ENCODE results near the gene GPR34. TPM values are rescaled to one million over a fixed set of nuclear protein-coding genes. Genes with fewer than 3 reads are reported as not detected.

The GPR34 gene
- polyA plus RNA-seq, 1 donor from 2014 or later: not detected

- H3K9ac ChIP-seq (ENCODE audit: low read length): no peak overlapping the region
- no peaks in the 10 kb centered on the region for H3F3A ChIP-seq (ENCODE audit: insufficient read depth, low read length, poor library complexity, severe bottlenecking)
- H3K9me2 ChIP-seq (ENCODE audit: insufficient read depth, low read length): no peaks in the 10 kb centered on the region
- H3K9me3 ChIP-seq (ENCODE audit: low read length): no peaks in the 10 kb centered on the region
- no peak overlapping the region for H3K4me3 ChIP-seq (ENCODE audit: low read length)
- H2AFZ ChIP-seq (ENCODE audit: low read depth, low read length): no peak overlapping the region
- H3K4me2 ChIP-seq (ENCODE audit: low read length): no peak overlapping the region
- no peaks in the 10 kb centered on the region for H3K36me3 ChIP-seq (ENCODE audit: insufficient read depth, low read length)
- H3K27me3 ChIP-seq (ENCODE audit: insufficient read depth, low read depth, low read length): no peaks in the 10 kb centered on the region
- H4K20me1 ChIP-seq (ENCODE audit: insufficient read depth): no peaks in the 10 kb centered on the region
- TF ChIP-seq EP300 (conservative IDR thresholded peaks at IDR 0.05; ENCODE audit: poor library complexity, severe bottlenecking) (no peak), MXI1 (conservative IDR thresholded peaks at IDR 0.05; ENCODE audit: poor library complexity, severe bottlenecking) (no peak), SMC3 (conservative IDR thresholded peaks at IDR 0.05; ENCODE audit: poor library complexity) (no peak), TAF1 (IDR thresholded peaks at IDR 0.05; ENCODE audit: low read depth) (no peak), RAD21 (conservative IDR thresholded peaks at IDR 0.05) (no peak), EZH2 (IDR thresholded peaks at IDR 0.05; ENCODE audit: borderline replicate concordance, insufficient read depth, low read length, poor library complexity, severe bottlenecking) (no peak), POLR2AphosphoS5 (IDR thresholded peaks at IDR 0.05) (no peak)
- TF ChIP-seq, protein P1, sequence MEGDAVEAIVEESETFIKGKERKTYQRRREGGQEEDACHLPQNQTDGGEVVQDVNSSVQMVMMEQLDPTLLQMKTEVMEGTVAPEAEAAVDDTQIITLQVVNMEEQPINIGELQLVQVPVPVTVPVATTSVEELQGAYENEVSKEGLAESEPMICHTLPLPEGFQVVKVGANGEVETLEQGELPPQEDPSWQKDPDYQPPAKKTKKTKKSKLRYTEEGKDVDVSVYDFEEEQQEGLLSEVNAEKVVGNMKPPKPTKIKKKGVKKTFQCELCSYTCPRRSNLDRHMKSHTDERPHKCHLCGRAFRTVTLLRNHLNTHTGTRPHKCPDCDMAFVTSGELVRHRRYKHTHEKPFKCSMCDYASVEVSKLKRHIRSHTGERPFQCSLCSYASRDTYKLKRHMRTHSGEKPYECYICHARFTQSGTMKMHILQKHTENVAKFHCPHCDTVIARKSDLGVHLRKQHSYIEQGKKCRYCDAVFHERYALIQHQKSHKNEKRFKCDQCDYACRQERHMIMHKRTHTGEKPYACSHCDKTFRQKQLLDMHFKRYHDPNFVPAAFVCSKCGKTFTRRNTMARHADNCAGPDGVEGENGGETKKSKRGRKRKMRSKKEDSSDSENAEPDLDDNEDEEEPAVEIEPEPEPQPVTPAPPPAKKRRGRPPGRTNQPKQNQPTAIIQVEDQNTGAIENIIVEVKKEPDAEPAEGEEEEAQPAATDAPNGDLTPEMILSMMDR (IDR thresholded peaks at IDR 0.05; ENCODE audit: poor library complexity, severe bottlenecking): no peak
- TF ChIP-seq, protein P2, sequence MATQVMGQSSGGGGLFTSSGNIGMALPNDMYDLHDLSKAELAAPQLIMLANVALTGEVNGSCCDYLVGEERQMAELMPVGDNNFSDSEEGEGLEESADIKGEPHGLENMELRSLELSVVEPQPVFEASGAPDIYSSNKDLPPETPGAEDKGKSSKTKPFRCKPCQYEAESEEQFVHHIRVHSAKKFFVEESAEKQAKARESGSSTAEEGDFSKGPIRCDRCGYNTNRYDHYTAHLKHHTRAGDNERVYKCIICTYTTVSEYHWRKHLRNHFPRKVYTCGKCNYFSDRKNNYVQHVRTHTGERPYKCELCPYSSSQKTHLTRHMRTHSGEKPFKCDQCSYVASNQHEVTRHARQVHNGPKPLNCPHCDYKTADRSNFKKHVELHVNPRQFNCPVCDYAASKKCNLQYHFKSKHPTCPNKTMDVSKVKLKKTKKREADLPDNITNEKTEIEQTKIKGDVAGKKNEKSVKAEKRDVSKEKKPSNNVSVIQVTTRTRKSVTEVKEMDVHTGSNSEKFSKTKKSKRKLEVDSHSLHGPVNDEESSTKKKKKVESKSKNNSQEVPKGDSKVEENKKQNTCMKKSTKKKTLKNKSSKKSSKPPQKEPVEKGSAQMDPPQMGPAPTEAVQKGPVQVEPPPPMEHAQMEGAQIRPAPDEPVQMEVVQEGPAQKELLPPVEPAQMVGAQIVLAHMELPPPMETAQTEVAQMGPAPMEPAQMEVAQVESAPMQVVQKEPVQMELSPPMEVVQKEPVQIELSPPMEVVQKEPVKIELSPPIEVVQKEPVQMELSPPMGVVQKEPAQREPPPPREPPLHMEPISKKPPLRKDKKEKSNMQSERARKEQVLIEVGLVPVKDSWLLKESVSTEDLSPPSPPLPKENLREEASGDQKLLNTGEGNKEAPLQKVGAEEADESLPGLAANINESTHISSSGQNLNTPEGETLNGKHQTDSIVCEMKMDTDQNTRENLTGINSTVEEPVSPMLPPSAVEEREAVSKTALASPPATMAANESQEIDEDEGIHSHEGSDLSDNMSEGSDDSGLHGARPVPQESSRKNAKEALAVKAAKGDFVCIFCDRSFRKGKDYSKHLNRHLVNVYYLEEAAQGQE (IDR thresholded peaks at IDR 0.05; ENCODE audit: borderline replicate concordance): no peak
- H3K27ac ChIP-seq (ENCODE audit: low read length): no peak overlapping the region
- H3K79me2 ChIP-seq (replicated peaks; ENCODE audit: insufficient read depth, low read length): no peaks in the 10 kb centered on the region
Measured at GRCh38 chrX:41708486-41708885, 19.7 kb downstream of the GPR34 start.

GRCh38 chrX:41711021-41711667 is 22.4 kb downstream of the GPR34 start:
- no peaks in the 10 kb centered on the region for H3F3A ChIP-seq (ENCODE audit: insufficient read depth, low read length, poor library complexity, severe bottlenecking)
- no peaks in the 10 kb centered on the region for H3K79me2 ChIP-seq (replicated peaks; ENCODE audit: insufficient read depth, low read length)
- H3K9ac ChIP-seq (ENCODE audit: low read length): no peak overlapping the region
- no peak overlapping the region for H3K27ac ChIP-seq (ENCODE audit: low read length)
- H3K4me2 ChIP-seq (ENCODE audit: low read length): no peak overlapping the region
- TF ChIP-seq RAD21 (conservative IDR thresholded peaks at IDR 0.05) (no peak), EP300 (conservative IDR thresholded peaks at IDR 0.05; ENCODE audit: poor library complexity, severe bottlenecking) (no peak), MXI1 (conservative IDR thresholded peaks at IDR 0.05; ENCODE audit: poor library complexity, severe bottlenecking) (no peak), SMC3 (conservative IDR thresholded peaks at IDR 0.05; ENCODE audit: poor library complexity) (no peak), TAF1 (IDR thresholded peaks at IDR 0.05; ENCODE audit: low read depth) (no peak), EZH2 (IDR thresholded peaks at IDR 0.05; ENCODE audit: borderline replicate concordance, insufficient read depth, low read length, poor library complexity, severe bottlenecking) (no peak), POLR2AphosphoS5 (IDR thresholded peaks at IDR 0.05) (no peak)
- TF ChIP-seq, protein P2 (IDR thresholded peaks at IDR 0.05; ENCODE audit: borderline replicate concordance): no peak
- TF ChIP-seq, protein P1 (IDR thresholded peaks at IDR 0.05; ENCODE audit: poor library complexity, severe bottlenecking): no peak
- no peaks in the 10 kb centered on the region for H3K9me2 ChIP-seq (ENCODE audit: insufficient read depth, low read length)
- no peaks in the 10 kb centered on the region for H3K9me3 ChIP-seq (ENCODE audit: low read length)
- H3K27me3 ChIP-seq (ENCODE audit: insufficient read depth, low read depth, low read length): no peaks in the 10 kb centered on the region
- no peaks in the 10 kb centered on the region for H4K20me1 ChIP-seq (ENCODE audit: insufficient read depth)
- H2AFZ ChIP-seq (ENCODE audit: low read depth, low read length): no peak overlapping the region
- H3K36me3 ChIP-seq (ENCODE audit: insufficient read depth, low read length): no peaks in the 10 kb centered on the region
- no peak overlapping the region for H3K4me3 ChIP-seq (ENCODE audit: low read length)
